DND-41 (cell line): Measurements from ENCODE around the gene MFSD2B.

Experiments used
- ATAC-seq: fragments of 200-7000 bp; cut with Tn5 transposase; 3 replicates; pipeline ENCODE4 v1.9.1; 2021; ENCODE audit warnings: low read depth; ENCODE audit not compliant: insufficient read depth
- DNase-seq: peaks from one replicate; pipeline ENCODE4 v3.0.0-alpha.2; 2020
- H2AFZ ChIP-seq: 2 replicates; pipeline ENCODE4 v1.6.0; 2012; ENCODE audit warnings: low read depth, low read length
- H3K27ac ChIP-seq: 2 replicates; pipeline ENCODE4 v1.5.1; 2012; ENCODE audit warnings: low read length, inconsistent platforms
- H3K27me3 ChIP-seq: fragments of 200-600 bp; sonication (generic); 2 replicates; pipeline ENCODE4 v1.6.0; 2012; ENCODE audit warnings: low read length, mild to moderate bottlenecking, inconsistent platforms; ENCODE audit not compliant: insufficient read depth, poor library complexity
- H3K36me3 ChIP-seq: 2 replicates; pipeline ENCODE4 v1.5.1; 2012; ENCODE audit warnings: low read length, inconsistent platforms; ENCODE audit not compliant: insufficient read depth
- H3K4me1 ChIP-seq: 2 replicates; pipeline ENCODE4 v1.5.1; 2012; ENCODE audit warnings: mild to moderate bottlenecking, low read length; ENCODE audit not compliant: insufficient read depth
- H3K4me2 ChIP-seq: 2 replicates; pipeline ENCODE4 v1.6.0; 2012; ENCODE audit warnings: mild to moderate bottlenecking, moderate library complexity, low read length, inconsistent platforms; ENCODE audit not compliant: insufficient read depth
- H3K4me3 ChIP-seq, 2 experiments: fragments of 200-600 bp in 1 of 2; shearing (Covaris generic) in 1 of 2; 2 replicates each; pipeline ENCODE4 v1.5.1; 2012 to 2016; ENCODE audit warnings: inconsistent platforms in 2 of 2, low read length in 2 of 2, mild to moderate bottlenecking in 2 of 2, low read depth in 1 of 2, moderate library complexity in 1 of 2
- H3K79me2 ChIP-seq: 2 replicates; pipeline ENCODE4 v1.6.0; 2012; ENCODE audit warnings: low read length, inconsistent platforms; ENCODE audit not compliant: insufficient read depth
- H3K9ac ChIP-seq: 2 replicates; pipeline ENCODE4 v1.6.0; 2012; ENCODE audit warnings: low read depth, mild to moderate bottlenecking, inconsistent platforms, low read length, moderate library complexity
- H3K9me3 ChIP-seq: 2 replicates; pipeline ENCODE4 v1.5.1; 2012; ENCODE audit warnings: low read length, moderate library complexity, mild to moderate bottlenecking, inconsistent platforms; ENCODE audit not compliant: insufficient read depth, severe bottlenecking
- H4K20me1 ChIP-seq: 2 replicates; pipeline ENCODE4 v1.6.0; 2012; ENCODE audit warnings: low read length; ENCODE audit not compliant: insufficient read depth
- EZH2 ChIP-seq: IDR thresholded peaks from 3 replicates; pipeline ENCODE4 v1.6.1; 2012; ENCODE audit warnings: borderline replicate concordance, low read depth, mild to moderate bottlenecking, moderate library complexity, low read length, inconsistent platforms; ENCODE audit not compliant: severe bottlenecking
- TF ChIP-seq, protein P1 (sequence below): IDR thresholded peaks from 2 replicates; pipeline ENCODE4 v1.5.1; 2012; ENCODE audit warnings: borderline replicate concordance, low read length, moderate library complexity, mild to moderate bottlenecking; ENCODE audit not compliant: poor library complexity, severe bottlenecking; ENCODE audit errors: extremely low read depth

Gene MFSD2B

DNA sequence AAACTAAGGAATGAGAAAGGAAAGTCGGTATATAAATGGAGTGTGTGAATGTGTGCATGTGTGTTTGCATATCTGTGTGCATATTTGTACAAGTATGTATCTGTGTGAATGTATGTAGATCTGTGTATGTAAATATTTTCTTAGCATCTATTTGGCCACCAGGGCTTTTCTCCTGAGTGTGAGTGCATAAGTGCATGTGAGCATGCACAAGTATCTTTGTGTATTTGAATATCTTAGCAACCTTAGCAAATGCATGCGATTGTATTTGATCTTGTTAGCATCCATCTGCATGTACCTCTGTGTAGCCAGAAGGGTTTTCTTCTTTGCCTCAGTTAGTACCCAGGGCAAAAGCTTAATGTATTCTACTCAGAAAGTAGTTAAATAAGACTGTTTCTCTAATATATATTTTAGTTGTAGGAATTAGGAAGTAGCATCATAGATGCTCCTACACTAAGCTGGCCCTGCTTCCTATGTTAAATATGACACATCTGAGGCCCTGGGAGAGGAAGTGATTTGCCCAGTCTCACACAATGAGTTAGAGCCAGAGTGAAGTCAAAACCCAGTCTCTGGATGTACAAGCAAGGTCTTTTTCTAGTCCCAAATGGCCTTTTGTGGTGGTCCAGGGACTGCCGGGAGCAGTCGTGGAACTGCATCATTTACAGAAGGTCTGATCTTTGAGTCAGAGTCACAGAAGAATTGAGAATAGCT, 48.8 kb downstream of the MFSD2B start:
- no peak overlapping the region for H2AFZ ChIP-seq
- DNase-seq: no peak
- no peaks in the 10 kb centered on the region for H4K20me1 ChIP-seq
- no peaks in the 10 kb centered on the region for H3K36me3 ChIP-seq
- no peaks in the 10 kb centered on the region for H3K79me2 ChIP-seq
- H3K4me3 ChIP-seq: no peak overlapping the region
- H3K4me2 ChIP-seq: no peak overlapping the region
- H3K4me1 ChIP-seq: no peaks in the 10 kb centered on the region
- no peaks in the 10 kb centered on the region for H3K27me3 ChIP-seq
- H3K9ac ChIP-seq: no peak overlapping the region
- TF ChIP-seq, protein P1, sequence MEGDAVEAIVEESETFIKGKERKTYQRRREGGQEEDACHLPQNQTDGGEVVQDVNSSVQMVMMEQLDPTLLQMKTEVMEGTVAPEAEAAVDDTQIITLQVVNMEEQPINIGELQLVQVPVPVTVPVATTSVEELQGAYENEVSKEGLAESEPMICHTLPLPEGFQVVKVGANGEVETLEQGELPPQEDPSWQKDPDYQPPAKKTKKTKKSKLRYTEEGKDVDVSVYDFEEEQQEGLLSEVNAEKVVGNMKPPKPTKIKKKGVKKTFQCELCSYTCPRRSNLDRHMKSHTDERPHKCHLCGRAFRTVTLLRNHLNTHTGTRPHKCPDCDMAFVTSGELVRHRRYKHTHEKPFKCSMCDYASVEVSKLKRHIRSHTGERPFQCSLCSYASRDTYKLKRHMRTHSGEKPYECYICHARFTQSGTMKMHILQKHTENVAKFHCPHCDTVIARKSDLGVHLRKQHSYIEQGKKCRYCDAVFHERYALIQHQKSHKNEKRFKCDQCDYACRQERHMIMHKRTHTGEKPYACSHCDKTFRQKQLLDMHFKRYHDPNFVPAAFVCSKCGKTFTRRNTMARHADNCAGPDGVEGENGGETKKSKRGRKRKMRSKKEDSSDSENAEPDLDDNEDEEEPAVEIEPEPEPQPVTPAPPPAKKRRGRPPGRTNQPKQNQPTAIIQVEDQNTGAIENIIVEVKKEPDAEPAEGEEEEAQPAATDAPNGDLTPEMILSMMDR: no peak
- TF ChIP-seq EZH2: no peak
- no peaks in the 10 kb centered on the region for H3K9me3 ChIP-seq
- peak; percentile 24; the same call in 1 of the 3 replicates for ATAC-seq
- no peak overlapping the region for H3K27ac ChIP-seq

DNA sequence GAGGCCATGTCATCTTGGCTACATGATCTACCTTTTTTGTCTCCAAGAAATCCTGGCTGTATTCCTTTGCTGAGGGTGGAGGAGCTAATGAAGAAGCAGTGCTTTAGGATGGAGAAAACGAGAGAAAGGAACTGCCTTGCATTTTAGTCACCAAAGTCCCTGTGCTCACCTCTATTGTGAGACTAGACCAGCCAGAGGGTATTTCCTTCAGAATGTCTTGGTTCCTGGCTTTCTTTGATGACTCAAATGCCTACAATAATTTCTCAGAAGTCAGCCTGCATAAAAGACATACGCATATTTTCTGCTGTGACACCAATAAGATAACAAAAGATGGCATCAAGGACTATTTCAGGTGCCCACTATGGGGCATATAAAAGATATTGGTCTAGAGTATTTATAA, 55.5 kb downstream of the MFSD2B start:
- Histone ChIP-seq H3K36me3 (peaks cover 35% of the 10 kb centered on the region), H3K9me3 (no peaks in the 10 kb centered on the region), H3K4me2 (no peak overlapping the region)

DNA sequence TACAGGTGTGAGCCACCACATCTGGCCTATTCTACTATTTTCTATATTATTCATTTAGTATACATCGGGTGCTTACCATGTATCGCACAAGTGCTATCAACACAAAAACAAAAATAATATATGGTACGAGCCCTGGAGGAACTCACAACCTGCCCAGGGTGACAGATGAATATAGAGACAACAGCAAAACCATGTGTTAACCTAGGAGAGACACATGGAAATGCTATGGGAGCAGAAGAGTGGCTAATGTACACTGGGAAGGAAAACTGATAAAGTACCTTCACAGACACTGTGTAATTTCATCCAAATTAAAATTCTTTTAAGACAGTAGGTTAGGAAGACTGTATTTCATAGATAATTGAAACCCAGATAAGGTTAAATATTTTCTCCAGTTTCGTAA, 62.4 kb downstream of the MFSD2B start:
- Histone ChIP-seq H3K9ac (no peak overlapping the region), H3K4me2 (no peak overlapping the region), H3K27ac (no peak overlapping the region), H3K27me3 (no peaks in the 10 kb centered on the region), H4K20me1 (peaks cover 6% of the 10 kb centered on the region; the same call in 1 of the 2 replicates), H3K4me3 (no peak overlapping the region), H3K36me3 (peaks cover 56% of the 10 kb centered on the region), H3K4me1 (peaks cover 34% of the 10 kb centered on the region), H2AFZ (no peak overlapping the region), H3K79me2 (peaks cover 56% of the 10 kb centered on the region), H3K9me3 (no peaks in the 10 kb centered on the region)
- ATAC-seq (no peak), DNase-seq (no peak)
- TF ChIP-seq EZH2: no peak
- TF ChIP-seq, protein P1: no peak

More for the DNA sequence above, 55.5 kb downstream of the MFSD2B start:
- H3K4me1 ChIP-seq: no peaks in the 10 kb centered on the region
- ATAC-seq: no peak
- no peaks in the 10 kb centered on the region for H3K27me3 ChIP-seq
- DNase-seq: no peak
- H3K27ac ChIP-seq: no peak overlapping the region
- 0 out of 2 replicates have a peak, but pooled peaks cover 3% of the 10 kb centered on the region for H4K20me1 ChIP-seq
- TF ChIP-seq, protein P1: no peak
- TF ChIP-seq EZH2: no peak
- no peak overlapping the region for H3K9ac ChIP-seq
- H2AFZ ChIP-seq: no peak overlapping the region
- H3K79me2 ChIP-seq: peaks cover 4% of the 10 kb centered on the region; the same call in 1 of the 2 replicates
- no peak overlapping the region for H3K4me3 ChIP-seq
